Fibroblast of the conjunctiva (primary cell): ENCODE results near the gene SHC1.
A peak's percentile ranks its signal among the peaks of the same experiment; 100 is the strongest.
"Not testable (repeated sequence)": the region's sequence is repeated elsewhere in the genome, so short reads cannot be mapped to it uniquely, and the experiment has no call there.

Experiments
- DNase-seq: peaks from one replicate; pipeline ENCODE4 v3.0.0-alpha.2; 2010; ENCODE audit warnings: low read depth

Gene SHC1

DNA sequence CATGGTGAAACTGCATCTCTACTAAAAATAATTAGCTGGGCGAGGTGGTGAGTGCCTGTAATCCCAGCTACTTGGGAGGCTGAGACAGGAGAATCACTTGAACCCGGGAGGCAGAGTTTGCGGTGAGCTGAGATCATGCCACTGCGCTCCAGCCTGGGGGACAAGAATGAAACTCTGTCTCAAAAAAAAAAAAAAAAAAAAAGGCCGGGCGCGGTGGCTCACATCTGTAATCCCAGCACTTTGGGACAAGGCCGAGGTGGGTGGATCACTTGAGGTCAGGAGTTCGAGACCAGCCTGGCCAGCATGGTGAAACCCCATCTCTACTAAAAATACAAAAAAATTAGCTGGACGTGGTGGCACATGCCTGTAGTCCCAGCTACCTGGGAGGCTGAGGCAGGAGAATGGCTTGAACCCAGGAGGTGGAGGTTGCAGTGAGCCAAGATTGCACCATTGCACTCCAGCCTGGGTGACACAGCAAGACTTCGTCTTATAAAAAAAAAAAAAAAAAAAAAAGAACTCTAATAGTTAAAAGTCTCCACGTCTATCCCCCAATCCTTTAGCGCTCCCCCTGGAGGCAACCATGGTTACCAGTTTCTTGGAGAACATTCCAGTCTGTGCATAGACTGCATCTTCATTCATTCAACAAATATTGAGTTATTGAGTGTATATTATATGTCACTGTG is 24.9 kb upstream of the SHC1 start:
- peak; percentile 76 for DNase-seq

DNA sequence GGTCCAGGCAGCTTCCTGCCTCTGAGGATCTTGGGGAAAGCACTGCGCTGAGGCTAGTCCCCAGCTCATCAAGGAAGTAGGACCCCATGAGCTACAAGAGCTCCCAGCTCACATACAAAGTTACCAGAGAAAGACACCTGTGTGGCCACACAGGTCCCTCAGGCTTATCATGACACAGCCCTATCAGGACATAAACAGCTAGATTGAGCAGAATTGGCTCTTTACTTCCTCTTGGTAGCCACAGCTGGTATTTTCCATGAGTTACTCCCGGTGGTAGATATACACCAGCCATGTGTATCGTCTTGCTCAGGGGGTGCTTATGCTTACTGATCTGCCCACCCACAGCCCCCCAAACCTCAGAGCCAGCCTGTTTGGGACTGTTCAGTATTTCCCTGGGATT is 24.0 kb upstream of the SHC1 start:
- no peak for DNase-seq

DNA sequence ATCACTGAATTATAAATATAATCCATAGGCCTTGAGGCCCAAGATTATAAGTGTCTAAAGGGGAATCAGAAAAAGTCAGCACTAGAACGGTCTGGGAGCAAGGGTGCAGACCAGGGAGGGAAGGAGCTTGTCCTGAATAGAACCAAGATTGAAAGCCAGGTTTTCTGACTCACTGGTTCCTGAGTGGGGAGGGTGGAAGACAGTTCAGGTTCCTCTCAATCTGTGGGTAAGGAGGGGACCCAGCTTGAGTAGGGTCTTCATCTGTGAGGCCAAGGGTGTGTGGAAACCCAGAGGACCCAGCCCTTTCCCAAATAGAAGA is 23.7 kb upstream of the SHC1 start:
- no peak for DNase-seq

DNA sequence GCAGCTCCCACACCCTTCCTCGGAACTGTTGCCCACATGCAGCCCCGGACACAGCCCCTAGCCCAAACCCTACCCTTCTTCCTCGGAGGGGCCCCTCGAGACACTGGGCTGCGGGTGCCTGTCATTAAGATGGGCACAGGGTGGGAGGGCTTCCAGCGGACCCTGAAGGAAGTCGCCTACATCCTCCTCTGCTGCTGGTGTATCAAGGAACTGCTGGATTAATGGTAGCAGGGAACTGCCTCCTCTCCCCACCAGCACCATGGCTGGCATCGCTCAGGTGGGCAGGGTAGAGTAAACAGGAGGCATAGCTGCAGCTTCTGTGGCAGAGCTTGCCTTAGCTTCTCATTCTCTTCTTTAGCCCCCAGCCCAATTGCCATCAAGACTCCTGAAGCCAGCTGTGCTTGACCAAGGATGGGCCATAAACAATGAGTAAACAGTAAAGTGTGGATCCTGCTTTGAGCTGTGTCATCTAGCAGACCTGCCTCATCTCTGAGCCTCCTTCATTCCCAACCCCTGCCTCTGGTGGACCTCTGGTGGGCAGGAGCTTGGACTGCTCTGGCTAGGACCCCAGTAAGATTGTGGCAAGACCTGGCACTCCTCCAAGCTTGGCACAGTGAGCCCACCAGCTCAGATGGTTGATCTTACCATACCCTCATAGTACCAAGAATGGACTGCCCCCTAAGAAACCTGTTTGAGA is 23.2 kb upstream of the SHC1 start, which contains the start of gene LENEP:
TSS of gene LENEP (plus strand) at position 15 of the 697 bp plus-strand sequence. CDS start at position 37, 22 bp downstream.
- DNase-seq, result no peak

DNA sequence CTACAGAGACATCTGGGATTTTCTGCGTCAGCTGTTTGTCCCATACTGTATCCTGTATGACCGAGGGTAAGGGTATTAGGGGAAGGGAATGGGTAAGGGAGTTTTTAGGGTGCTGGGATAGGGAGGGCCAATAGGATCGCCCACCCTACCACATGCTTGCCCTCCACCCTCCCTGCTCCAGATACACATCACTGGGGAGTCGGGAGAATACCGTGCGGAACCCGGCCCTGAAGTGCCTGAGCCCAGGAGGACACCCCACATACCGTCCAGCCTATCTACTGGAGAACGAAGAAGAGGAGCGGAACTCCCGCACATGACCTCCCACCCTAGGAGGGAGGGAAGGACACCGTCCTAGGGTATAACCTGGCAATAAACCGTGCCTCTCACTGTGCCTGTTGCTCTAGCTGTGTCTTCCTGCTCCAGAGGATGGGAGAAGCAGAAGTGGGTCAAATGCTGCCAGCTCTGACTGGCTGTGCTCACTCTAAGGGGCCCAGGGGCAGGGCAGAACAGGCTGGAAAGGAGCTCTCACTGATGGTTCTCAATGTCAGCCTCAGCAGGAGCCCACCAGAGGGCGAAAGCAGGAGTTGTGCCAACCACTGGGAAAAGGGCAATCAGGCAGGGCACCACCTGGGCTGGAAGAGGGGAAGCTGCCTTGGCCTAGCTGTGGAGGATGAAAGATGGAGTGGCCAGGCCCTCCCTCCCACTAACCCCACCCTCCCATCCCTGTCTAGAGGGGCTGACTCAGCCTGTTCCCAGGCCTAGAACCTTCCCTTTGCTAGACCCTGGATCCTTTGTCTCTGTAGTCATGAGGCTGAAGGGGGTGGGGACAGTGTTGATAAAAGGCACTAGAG is 22.4 kb upstream of the SHC1 start:
- no peak for DNase-seq

DNA sequence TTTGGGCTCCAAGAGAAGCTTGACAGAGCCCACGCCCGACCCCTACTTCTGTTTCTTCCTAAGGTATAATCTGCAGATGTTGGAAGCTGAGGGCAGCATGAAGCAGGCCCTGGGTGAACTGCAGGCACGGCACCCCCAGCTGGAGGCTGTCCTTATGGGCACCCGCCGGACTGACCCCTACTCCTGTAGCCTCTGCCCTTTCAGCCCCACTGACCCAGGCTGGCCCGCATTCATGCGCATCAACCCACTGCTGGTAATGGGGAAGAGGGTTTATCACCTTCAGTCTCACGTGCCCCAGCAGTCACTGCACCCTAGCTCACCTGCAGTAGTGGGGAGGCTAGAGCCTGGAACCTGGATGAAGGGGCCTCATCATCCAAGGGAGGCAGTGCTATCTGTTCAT is 19.7 kb upstream of the SHC1 start:
- no peak for DNase-seq

DNA sequence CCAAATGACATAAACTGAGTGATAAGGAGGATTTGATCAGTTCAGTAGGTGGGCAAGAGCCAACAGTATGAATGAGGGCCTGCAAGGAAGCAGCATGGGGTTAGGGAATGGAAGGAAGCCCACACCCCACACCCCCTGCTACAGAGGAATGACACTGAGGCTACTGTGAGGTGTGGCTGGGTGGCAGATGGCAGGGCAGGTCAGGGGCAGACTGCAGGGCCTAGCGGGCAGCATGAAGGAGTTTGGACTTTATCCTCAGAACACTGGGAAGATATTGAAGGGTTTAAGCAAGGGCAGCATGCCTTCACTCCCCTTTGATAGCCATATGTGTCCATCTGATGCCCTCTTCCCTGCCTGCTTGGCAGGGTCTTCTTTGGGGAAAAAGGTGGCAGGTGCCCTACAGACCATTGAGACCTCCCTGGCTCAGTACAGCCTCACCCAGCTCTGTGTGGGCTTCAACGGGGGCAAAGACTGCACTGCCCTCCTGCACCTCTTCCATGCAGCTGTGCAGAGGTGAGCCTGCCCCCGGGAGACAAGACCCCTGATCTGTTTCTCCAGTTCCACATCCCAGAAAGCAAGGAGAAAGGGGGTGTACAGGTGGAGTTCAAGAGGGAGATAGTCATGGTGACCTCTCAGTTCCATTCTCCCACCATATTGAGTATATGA is 18.8 kb upstream of the SHC1 start:
- no peak for DNase-seq

DNA sequence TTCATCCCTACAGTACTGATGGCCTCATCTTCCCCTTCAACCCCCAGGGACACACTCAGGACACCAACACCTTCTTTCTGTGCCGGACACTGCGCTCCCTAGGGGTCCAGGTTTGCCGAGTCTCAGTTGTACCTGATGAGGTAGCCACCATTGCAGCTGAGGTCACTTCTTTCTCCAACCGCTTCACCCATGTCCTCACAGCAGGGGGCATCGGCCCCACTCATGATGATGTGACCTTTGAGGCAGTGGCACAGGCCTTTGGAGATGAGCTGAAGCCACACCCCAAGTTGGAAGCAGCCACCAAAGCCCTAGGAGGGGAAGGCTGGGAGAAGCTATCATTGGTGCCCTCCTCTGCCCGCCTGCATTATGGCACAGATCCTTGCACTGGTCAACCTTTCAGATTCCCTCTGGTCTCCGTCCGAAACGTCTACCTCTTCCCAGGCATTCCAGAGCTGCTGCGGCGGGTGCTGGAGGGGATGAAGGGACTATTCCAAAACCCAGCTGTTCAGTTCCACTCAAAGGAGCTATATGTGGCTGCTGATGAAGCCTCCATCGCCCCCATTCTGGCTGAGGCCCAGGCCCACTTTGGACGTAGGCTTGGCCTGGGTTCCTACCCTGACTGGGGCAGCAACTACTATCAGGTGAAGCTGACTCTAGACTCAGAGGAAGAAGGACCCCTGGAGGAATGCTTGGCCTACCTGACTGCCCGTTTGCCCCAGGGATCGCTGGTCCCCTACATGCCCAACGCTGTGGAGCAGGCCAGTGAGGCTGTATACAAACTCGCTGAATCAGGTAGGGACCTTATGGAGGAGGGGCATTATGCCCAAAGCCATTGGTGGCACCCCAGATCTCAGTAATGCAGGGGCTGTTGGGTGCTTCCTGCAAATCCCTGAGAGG is 17.8 kb upstream of the SHC1 start:
- DNase-seq, result no peak

DNA sequence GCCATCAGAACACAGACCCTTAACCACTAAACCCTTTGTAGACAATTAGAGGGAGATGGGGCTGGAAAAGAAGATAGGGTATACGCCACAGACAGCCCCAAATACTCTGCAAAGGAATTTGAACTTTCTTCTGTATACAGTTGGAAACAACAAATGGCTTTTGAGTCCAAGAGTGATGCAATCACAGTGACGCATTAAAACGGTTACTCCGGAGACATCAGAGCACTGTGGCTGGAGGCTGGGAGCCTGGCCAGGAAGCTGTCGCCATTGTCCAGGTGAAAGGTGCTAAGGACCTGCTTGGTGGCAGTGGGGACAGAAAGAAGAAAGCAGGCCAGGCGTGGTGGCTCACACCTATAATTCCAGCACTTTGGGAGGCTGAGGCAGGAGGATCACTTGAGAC is 16.8 kb upstream of the SHC1 start:
- DNase-seq, result no peak

DNA sequence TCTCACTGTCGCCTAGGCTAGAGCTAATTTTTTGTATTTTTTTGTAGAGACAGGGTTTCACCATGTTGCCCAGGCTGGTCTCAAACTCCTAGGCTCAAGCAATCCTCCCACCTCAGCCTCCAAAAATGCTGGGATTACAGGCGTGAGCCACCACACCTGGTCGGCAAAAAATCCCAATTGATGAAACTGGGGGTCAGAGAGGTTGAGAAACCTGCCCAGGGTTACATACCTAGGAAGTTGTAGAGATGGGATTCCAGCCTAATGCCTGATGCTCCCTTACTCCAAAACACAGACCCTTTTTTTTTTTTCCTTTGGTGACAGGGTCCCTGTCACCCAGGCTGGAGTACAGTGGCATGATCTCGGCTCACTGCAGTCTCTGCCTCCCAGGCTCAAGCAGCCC is 16.2 kb upstream of the SHC1 start:
- DNase-seq, result not testable (repeated sequence)

DNA sequence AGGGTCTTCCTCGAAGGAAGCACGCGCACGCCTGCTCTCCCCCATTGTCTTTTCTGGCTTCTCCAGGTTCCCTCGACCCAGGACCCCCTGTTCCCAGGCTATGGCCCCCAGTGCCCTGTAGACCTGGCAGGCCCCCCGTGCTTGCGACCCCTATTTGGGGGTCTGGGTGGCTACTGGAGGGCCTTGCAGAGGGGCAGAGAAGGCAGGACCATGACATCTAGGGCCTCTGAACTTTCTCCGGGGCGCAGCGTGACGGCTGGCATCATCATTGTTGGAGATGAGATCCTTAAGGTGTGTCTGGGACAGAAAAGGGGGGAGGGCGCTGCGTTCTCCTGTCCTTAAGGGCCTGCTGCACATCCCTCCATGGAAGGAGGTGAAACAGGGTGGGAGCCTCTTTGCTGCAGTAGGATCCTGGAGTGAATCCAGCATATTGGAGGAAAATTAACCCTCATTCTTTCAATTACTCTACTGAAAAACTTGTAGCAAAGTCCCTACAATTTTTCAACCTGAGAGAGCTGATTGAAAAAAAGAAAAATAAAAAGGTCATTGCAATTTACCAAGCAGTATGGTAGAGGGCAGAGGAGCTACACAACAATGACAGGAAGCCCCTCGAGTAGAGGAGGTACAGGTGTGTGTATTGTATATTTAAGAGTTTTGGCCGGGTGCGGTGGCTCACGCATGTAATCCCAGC is 13.4 kb upstream of the SHC1 start:
- no peak for DNase-seq

DNA sequence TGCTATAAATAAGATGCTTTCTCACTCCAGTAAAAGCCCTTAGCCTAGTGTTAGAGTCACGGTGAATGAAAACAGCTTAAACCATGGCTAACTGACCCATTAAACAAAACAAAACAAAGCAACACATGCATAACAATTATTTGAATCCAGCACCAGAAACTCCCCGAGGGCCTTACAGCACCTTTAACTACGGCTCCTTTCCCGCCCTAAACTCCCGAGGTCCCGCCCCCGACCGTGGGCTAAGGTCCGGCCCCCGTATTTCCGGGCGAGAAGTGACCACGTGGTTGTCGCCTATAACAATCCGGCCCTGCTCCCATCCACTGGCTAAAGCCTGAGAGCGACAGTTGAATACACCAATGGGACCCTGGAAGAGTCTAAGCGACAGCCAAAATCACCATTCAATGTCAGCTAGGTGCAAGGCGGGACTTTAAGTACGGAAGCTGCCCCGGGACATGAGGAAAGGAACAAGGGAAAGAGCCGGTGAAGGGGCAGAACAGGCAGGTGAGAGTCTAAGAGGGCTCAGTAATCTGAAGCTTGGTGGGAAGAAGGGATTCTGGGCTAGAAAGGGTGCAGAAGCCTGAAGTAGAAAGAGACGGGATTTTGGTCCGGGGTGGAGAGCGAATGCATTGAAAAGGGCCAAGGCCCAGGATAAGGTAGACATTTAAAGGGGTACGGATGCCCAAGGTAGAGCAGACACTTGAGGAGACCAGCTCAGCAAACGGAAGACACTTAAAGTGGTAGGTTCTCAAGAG is 12.5 kb upstream of the SHC1 start, which contains the start of gene FLAD1:
TSS of gene FLAD1 (plus strand) at position 448 of the 752 bp plus-strand sequence. CDS start 351 bp downstream, outside the sequence.
- DNase-seq, result peak; percentile 98

DNA sequence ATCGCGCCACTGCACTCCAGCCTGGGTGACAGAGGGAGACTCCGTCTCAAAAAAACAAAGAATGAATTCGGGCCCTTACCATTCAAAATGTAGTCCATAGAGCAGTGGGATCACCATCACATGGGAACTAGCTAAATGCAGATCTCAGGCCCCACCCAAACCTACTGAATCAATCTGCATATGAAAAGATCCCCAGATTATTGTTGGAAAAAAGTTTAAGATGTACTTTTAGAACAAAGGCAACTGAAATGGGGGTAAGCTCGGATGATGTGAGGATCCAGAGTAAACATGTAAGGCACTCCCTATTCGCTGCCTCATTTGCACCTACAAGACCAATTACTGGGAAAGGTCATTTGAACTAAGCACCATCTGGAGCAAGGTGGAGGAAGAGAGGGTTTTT is 11.8 kb upstream of the SHC1 start:
- DNase-seq, result no peak

DNA sequence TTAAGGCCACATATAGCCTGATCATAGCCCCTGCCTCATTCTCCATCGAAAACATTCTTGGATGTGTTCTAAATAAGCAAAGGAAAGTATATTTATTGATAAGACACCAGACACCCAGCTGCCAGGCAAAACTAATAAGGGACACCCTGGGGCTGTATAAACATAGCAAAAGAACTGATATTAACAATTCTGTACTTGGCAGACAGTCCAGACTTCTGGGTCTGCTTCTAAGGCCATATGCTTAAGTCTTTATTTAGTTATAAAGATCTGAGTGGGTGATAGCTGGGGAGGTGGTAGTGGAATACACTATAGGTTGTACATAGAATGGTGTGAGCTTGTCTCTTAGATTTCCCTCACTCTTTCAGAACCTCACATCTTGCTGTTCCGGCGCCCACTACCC is 7.8 kb upstream of the SHC1 start:
- no peak for DNase-seq

DNA sequence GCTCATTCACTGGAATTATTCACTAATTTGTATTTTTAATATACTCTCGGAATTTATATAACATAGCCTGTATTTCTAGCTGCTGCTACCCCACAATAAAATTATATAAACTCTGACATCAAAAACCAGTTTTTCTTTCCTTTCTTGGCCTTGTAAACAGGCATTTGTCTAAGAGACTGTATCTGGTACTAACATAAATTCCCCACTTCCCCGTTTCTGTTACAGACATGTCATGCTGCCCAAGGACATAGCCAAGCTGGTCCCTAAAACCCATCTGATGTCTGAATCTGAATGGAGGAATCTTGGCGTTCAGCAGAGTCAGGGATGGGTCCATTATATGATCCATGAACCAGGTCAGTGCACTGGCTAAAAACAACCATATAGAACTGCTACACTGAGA is 7.2 kb upstream of the SHC1 start:
- DNase-seq, result not testable (repeated sequence)

DNA sequence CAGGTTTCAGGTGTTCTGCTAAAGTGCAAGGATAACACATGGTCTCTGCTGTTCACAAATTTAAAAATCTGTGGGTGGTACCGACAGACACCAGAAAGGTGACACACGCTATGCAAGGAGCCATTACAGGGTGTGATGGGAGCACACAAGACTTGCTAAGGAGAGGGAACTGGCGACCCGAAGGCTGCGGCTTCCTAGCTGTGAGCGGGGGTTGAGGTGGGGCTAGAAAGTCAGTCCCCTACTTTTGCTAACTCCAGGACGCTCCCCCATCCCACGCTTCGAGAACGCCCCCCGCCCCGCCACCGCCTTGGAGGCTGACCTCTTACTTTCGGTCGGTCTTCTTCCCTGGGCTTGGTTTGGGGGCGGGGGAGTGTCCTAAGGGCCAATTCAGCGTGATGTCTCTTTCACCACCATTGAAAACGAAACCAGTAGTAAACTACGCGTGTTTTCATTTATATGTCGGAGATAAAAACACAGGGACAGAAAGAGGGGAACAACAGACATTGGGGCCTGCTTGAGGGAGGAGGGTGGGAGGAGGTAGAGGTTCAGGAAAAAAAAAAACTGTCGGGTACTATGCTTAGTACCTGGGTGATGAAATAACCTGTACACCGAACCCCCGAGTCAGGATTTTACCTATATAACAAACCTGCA is 5.0 kb upstream of the SHC1 start:
- no peak for DNase-seq

DNA sequence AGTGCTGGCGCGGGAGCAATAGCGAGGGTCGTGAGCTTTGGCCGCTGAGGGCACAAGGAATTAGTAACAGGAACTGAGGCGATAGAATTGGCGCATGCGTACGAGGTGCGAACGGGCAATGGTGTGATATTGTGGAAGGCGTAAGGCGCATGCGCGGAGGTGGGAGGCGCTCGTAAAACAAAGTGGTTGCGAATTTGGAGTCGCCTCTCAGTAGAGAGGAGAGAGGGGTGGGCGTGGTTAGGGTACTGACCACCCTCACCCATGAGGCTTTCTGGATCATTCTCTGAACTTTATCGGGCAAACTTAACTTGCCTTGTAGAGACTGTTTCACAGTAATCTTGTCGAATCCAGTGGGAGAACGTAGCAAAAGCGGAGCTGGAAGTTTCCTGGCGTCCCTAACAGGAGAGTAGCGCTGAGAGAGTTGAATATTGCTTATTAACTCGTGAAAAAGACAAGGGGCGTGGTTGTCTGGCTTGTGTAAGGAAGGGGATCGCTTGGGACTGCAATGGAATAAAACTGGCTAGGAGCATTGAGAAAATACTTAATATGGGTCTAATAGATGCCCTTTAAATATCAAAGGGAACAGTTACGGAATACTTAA is 4.4 kb upstream of the SHC1 start:
- peak; percentile 95 for DNase-seq

DNA sequence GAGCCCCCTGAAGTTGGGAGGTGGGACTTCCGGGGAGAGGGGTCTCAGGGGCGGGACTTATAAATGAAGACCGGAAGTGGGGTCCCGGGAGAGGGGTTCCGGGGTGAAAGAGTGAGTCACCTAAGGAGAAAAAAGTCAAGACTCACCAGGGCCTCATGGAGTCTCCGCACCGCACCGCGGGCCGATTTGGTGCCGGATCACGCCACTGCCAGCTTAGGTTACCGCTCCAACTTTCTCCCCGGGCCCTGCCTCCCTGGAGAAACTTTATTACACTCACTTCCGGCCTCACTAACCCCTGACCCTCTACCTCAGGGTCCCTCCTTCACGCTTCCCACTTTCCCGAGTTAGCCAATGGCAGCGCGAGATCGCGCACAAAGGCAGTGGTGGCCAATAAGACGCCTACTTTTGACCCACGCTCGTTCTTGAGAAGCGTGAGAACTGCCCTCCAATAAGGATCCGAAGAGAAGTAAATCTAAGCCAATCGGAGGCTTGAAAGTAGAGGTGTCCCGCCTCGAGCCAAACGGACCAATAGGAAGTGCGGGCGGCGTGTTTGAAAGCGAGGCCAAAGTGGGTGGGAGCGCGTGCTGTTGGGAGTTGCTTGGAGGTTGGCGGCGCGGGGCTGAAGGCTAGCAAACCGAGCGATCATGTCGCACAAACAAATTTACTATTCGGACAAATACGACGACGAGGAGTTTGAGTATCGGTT is 3.7 kb upstream of the SHC1 start, which contains the start of gene CKS1B:
TSS of gene CKS1B (plus strand) at position 580 of the 706 bp plus-strand sequence. CDS start at position 645, 65 bp downstream.
- peak; percentile 100 for DNase-seq
